Ramos (cell line): ENCODE measurements around the gene EIF3M.
"Not testable (repeated sequence)": the region's sequence is repeated elsewhere in the genome, so short reads cannot be mapped to it uniquely, and the experiment has no call there.

Source experiments
- in situ Hi-C: fragments of 300-500 bp; cut with MboI; formaldehyde crosslinking; loops from one replicate; pipeline ENCODE4 v1.14.3; 2022; ENCODE audit warnings: low sequenced_read_pairs; ENCODE audit not compliant: unreplicated experiment

Gene EIF3M

GRCh38 chr11:32594272-32594671 is 10.6 kb downstream of the EIF3M start:
- in situ Hi-C loops: no loop called here

DNA sequence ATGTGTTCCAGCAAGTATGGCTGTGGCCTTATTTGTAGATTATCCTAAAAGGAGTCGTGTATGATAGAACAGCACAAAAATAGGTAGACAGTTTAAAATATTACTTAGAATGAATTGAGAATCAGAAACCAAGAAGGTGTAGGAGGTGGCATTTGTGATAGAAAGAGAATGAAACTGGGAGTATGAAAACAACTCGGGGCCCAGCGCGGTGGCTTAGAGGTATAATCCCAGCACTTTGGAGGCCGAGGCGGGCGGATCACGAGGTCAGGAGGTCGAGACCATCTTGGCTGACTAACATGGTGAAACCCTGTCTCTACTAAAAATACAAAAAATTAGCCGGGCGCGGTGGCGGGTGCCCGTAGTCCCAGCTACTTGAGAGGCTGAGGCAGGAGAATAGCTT is 12.5 kb downstream of the EIF3M start:
- in situ Hi-C loops: not testable (repeated sequence)

GRCh38 chr11:32597921-32598320 is 14.3 kb downstream of the EIF3M start:
- in situ Hi-C loops: no loop called here

- in situ Hi-C loops: no loop called here
Measured at GRCh38 chr11:32602657-32603415, 19.2 kb downstream of the EIF3M start.

GRCh38 chr11:32606220-32606619 is 22.6 kb downstream of the EIF3M start:
- in situ Hi-C loops: no loop called here

DNA sequence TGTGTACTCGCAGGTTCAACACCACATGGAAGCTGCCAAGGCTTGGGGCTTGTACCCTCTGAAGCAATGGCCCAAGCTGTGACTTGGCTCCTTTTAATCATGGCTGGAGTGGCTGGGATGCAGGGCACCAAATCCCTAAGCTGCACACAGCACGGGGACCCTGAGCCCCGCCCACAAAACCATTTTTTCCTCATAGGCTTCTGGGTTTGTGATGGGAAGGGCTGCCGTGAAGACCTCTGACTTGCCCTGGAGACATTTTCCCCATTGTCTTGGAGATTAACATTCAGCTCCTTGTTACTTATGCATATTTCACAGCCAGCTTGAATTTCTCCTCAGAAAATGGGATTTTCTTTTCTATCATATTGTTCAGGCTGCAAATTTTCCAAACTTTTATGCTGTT is 25.2 kb downstream of the EIF3M start:
- in situ Hi-C loops: not testable (repeated sequence)

- in situ Hi-C loops: no loop called here
Measured at GRCh38 chr11:32610797-32611352, 27.2 kb downstream of the EIF3M start.

DNA sequence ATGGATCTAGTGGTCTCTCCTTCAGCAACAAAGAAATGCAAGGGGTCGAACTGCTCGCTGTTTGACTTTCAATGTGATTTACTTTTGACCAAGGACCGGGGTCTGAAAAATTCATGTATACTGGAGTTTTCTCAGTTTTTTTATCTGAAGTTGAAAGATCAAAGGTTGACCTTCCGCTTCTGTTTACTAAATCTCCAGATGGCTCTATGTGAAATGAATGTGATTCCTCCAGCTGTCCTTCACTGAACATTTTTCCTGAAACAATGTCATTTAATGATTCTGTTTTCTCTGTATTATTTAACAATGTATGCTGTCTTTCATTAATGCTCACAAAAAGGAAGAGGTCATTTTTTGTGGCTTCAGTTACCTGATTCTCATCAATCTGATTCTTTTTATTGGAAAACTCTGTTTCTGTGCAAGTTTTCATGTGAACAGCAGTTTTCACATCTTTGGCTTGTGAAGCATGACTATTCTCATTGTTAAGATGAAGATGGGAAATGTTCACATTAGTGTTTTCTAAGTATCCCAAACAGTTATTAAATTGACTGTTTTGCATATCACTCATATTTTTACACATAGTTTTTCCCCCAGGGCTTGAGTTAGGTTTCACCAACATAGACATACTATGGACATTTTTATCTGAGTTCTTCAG is 30.0 kb downstream of the EIF3M start:
- in situ Hi-C loops: no loop called here

DNA sequence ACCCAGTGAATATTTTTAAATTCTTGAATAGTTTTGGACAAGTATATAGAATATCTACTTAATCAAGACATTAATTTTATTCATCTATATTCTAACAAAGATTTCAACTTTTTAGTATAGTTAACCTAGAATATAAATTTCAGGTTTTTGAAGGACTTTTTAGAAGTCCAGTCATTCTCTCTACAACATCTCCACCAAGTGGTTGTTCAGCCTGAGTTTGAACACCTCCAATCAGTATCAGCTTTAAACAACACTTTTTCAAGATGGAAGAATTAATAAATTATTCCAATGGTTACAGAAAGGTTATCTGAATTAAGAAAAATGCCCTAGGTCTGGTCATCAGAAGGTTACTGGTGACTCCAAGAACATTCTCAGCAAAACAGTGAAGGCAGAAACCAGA is 31.8 kb downstream of the EIF3M start:
- in situ Hi-C loops: no loop called here

DNA sequence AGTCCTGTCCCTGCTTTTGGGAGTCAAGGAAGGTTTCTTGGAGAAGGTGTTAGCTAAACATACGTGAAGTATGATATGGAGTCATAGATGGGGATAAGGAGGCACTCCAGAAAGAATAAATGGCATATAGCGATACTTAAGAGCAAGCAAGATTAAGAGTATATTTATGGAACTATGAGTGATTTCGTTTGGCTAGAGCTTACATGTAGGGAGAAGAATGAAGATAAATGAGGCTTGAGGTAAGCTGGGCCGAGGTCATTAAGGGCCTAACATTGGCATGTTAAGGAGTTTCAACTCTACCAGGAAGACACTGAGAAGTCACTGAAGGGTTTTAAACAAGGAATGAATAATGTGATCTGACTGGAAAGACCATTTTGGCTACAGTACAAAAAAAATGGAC is 33.3 kb downstream of the EIF3M start:
- in situ Hi-C loops: no loop called here

- in situ Hi-C loops: no loop called here
Measured at GRCh38 chr11:32630844-32631243, 47.2 kb downstream of the EIF3M start.

GRCh38 chr11:32635819-32636218 is 52.2 kb downstream of the EIF3M start:
- in situ Hi-C loops: no loop called here

GRCh38 chr11:32641361-32641760 is 57.7 kb downstream of the EIF3M start:
- in situ Hi-C loops: no loop called here

GRCh38 chr11:32643526-32643925 is 59.9 kb downstream of the EIF3M start:
- in situ Hi-C loops: no loop called here
